ENCODE data around the gene CDH15.

CDH15 gene

DNA sequence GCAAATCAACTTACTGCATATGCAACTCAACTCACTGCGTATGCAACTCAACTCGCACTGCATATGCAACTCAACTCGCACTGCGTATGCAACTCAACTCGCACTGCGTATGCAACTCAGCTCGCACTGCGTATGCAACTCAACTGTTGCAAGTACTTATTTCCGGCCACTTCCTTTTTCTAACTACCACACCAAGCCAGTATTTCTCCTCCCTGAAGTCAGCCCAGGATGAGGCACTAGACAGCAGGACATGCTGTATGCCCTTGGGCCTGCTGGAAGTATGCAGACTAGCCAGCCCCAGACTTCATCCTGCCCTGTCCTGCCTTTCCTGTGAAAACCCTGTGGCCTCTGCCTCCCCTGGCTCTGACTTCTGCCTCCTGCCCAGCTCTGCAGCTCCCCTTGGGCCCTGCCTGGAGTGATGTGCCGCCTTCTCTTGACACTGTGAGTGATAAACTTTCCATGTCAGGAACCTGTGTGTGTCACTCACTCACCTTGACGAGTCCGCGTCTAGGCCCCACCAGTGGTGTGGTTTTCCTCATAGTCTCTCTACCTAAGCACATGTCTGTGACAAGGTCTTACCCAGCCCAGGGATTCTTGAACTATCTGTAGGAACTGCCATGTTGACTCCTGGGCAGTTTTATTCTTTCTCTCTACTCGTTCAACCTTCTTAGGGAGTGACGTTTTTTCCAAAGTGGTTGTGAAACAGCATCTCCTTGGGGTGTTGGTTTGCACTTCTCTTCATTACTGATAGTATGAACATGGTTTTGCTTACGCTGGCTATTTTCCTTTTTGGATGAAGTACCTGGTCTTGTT, 62.3 kb downstream of the CDH15 start:
- Histone ChIP-seq H3K9ac (ENCODE audit: low read length) (no peak overlapping the region), H2AFZ (ENCODE audit: low read length) (no peak overlapping the region), H3K4me1 (ENCODE audit: insufficient read depth, low read length, severe bottlenecking) (no peaks in the 10 kb centered on the region), H3K27ac (ENCODE audit: low read depth, low read length, poor library complexity, severe bottlenecking) (no peak overlapping the region), H3F3A (ENCODE audit: insufficient read depth, low read length) (no peaks in the 10 kb centered on the region), H3K27me3 (ENCODE audit: insufficient read depth, low read length) (no peaks in the 10 kb centered on the region), H3K9me3 (ENCODE audit: low read length) (peaks cover 11% of the 10 kb centered on the region), H3K9me2 (ENCODE audit: low read depth, low read length) (no peaks in the 10 kb centered on the region), H4K20me1 (ENCODE audit: insufficient read depth, low read length) (no peaks in the 10 kb centered on the region), H3K4me2 (ENCODE audit: low read length) (no peak overlapping the region), H3K79me2 (ENCODE audit: insufficient read depth, low read length) (no peaks in the 10 kb centered on the region), H3K36me3 (ENCODE audit: insufficient read depth, low read length) (peaks cover 60% of the 10 kb centered on the region), H3K4me3 (ENCODE audit: low read depth, low read length, poor library complexity, severe bottlenecking) (no peak overlapping the region)
- TF ChIP-seq EZH2 (IDR thresholded peaks at IDR 0.05; ENCODE audit: borderline replicate concordance, low read length) = no peak
- TF ChIP-seq, protein P1, sequence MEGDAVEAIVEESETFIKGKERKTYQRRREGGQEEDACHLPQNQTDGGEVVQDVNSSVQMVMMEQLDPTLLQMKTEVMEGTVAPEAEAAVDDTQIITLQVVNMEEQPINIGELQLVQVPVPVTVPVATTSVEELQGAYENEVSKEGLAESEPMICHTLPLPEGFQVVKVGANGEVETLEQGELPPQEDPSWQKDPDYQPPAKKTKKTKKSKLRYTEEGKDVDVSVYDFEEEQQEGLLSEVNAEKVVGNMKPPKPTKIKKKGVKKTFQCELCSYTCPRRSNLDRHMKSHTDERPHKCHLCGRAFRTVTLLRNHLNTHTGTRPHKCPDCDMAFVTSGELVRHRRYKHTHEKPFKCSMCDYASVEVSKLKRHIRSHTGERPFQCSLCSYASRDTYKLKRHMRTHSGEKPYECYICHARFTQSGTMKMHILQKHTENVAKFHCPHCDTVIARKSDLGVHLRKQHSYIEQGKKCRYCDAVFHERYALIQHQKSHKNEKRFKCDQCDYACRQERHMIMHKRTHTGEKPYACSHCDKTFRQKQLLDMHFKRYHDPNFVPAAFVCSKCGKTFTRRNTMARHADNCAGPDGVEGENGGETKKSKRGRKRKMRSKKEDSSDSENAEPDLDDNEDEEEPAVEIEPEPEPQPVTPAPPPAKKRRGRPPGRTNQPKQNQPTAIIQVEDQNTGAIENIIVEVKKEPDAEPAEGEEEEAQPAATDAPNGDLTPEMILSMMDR (IDR thresholded peaks at IDR 0.05; ENCODE audit: low read length) = no peak

DNA sequence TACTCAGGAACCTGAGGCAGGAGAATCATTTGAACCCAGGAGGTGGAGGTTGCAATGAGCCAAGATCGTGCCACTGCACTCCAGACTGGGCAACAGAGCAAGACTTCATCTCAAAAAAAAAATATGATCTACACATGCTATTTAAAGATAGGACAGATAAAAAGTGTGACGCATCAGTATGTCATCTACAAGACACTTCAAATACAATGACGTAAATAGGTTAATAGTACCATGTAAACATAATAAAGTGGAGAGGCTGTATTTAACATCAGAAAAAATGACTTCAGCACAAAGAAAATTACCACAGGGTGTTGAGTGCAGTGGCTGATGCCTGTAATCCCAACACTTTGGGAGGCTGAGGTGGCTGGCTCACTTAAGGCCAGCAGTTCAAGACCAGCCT, 66.2 kb downstream of the CDH15 start:
- Histone ChIP-seq H3K9me3 (ENCODE audit: low read length) (no peaks in the 10 kb centered on the region; the same call in 1 of the 2 replicates), H3K4me1 (ENCODE audit: insufficient read depth, low read length, severe bottlenecking) (no peaks in the 10 kb centered on the region), H2AFZ (ENCODE audit: low read length) (no peak overlapping the region), H3K4me2 (ENCODE audit: low read length) (no peak overlapping the region), H3K79me2 (ENCODE audit: insufficient read depth, low read length) (no peaks in the 10 kb centered on the region), H3K27me3 (ENCODE audit: insufficient read depth, low read length) (no peaks in the 10 kb centered on the region), H3K36me3 (ENCODE audit: insufficient read depth, low read length) (peaks cover 21% of the 10 kb centered on the region), H4K20me1 (ENCODE audit: insufficient read depth, low read length) (no peaks in the 10 kb centered on the region), H3K4me3 (ENCODE audit: low read depth, low read length, poor library complexity, severe bottlenecking) (no peak overlapping the region), H3K9ac (ENCODE audit: low read length) (no peak overlapping the region), H3K27ac (ENCODE audit: low read depth, low read length, poor library complexity, severe bottlenecking) (no peak overlapping the region), H3F3A (ENCODE audit: insufficient read depth, low read length) (no peaks in the 10 kb centered on the region), H3K9me2 (ENCODE audit: low read depth, low read length) (no peaks in the 10 kb centered on the region)
- no peak for TF ChIP-seq EZH2 (IDR thresholded peaks at IDR 0.05; ENCODE audit: borderline replicate concordance, low read length)
- TF ChIP-seq, protein P1 (IDR thresholded peaks at IDR 0.05; ENCODE audit: low read length) = no peak

DNA sequence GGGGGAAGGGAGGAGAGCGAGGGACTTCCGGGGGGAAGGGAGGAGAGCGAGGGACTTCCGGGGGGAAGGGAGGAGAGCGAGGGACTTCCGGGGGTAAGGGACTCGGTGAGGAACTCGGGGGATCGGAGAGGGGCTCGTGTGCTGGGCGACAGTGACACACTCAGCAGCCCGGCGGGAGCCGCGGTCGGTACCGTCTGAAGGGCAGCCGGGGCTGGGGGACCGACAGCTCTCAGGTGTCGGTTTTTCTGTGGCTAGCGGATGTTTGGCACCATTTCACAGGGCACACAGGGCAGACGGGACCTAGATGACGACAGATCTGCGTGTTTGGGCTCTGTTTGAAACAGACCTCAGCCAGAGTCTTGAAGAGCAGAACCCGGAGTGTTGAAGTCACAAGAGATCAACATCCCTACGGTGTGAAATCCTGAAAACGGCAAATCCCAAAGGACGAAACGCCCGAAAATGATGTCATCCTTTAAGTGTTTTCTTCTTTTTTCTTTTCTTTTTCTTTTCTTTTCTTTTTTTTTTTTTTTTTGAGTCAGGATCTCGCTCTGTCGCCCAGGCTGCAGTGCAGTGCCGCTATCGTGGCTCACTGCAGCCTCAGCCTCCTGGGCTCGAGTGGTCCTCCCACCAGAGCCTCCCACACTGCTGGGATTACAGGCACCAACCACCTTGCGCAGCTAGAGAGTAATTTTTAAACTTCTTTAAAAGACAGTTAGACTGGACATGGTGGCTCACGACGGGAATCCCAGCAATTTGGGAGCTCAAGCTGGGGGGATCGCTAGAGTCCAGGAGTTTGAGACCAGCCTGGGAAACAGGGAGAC, 69.8 kb downstream of the CDH15 start:
- Histone ChIP-seq H3K9ac (ENCODE audit: low read length) (peak overlapping the region; percentile 83), H3K27me3 (ENCODE audit: insufficient read depth, low read length) (no peaks in the 10 kb centered on the region), H3K27ac (ENCODE audit: low read depth, low read length, poor library complexity, severe bottlenecking) (peak overlapping the region; percentile 78), H3K36me3 (ENCODE audit: insufficient read depth, low read length) (no peaks in the 10 kb centered on the region), H3K9me3 (ENCODE audit: low read length) (no peaks in the 10 kb centered on the region), H3K9me2 (ENCODE audit: low read depth, low read length) (no peaks in the 10 kb centered on the region), H2AFZ (ENCODE audit: low read length) (no peak overlapping the region), H3K4me3 (ENCODE audit: low read depth, low read length, poor library complexity, severe bottlenecking) (peak overlapping the region; percentile 75), H3K4me1 (ENCODE audit: insufficient read depth, low read length, severe bottlenecking) (no peaks in the 10 kb centered on the region), H3K79me2 (ENCODE audit: insufficient read depth, low read length) (no peaks in the 10 kb centered on the region), H4K20me1 (ENCODE audit: insufficient read depth, low read length) (no peaks in the 10 kb centered on the region), H3F3A (ENCODE audit: insufficient read depth, low read length) (no peaks in the 10 kb centered on the region), H3K4me2 (ENCODE audit: low read length) (peak overlapping the region; percentile 64)
- TF ChIP-seq EZH2 (IDR thresholded peaks at IDR 0.05; ENCODE audit: borderline replicate concordance, low read length) = no peak
- TF ChIP-seq, protein P1 (IDR thresholded peaks at IDR 0.05; ENCODE audit: low read length) = no peak

All from OCI-LY1 (cell line).